ENCODE results near the gene ADSS1. TPM values are rescaled to one million over a fixed set of nuclear protein-coding genes. Genes with fewer than 3 reads are reported as not detected.

The ADSS1 gene
- polyA plus RNA-seq, 4 donors: 14.5 to 18.5 (median 17.3) TPM

- no peak for DNase-seq (ENCODE audit: low read depth in 4 of 4, low spot score in 3 of 4)
Measured at GRCh38 chr14:104712881-104713734, 10.9 kb upstream of the ADSS1 start.

GRCh38 chr14:104714066-104714465, 10.0 kb upstream of the ADSS1 start:
- DNase-seq (ENCODE audit: low read depth in 4 of 4, low spot score in 3 of 4): no peak

GRCh38 chr14:104714681-104715080, 9.3 kb upstream of the ADSS1 start:
- no peak for DNase-seq (ENCODE audit: low read depth in 4 of 4, low spot score in 3 of 4)

GRCh38 chr14:104715416-104715815, 8.6 kb upstream of the ADSS1 start:
- no peak for DNase-seq (ENCODE audit: low read depth in 4 of 4, low spot score in 3 of 4)

GRCh38 chr14:104715871-104716270, 8.2 kb upstream of the ADSS1 start:
- DNase-seq (ENCODE audit: low read depth in 4 of 4, low spot score in 3 of 4): no peak

GRCh38 chr14:104717137-104717536, 6.9 kb upstream of the ADSS1 start:
- DNase-seq (ENCODE audit: low read depth in 4 of 4, low spot score in 3 of 4): no peak

GRCh38 chr14:104717646-104718045, 6.4 kb upstream of the ADSS1 start:
- DNase-seq (ENCODE audit: low read depth in 4 of 4, low spot score in 3 of 4): no peak

- DNase-seq (ENCODE audit: low read depth in 4 of 4, low spot score in 3 of 4): no peak
Measured at GRCh38 chr14:104718147-104718546, 5.9 kb upstream of the ADSS1 start.

GRCh38 chr14:104718871-104719270, 5.2 kb upstream of the ADSS1 start:
- no peak for DNase-seq (ENCODE audit: low read depth in 4 of 4, low spot score in 3 of 4)

GRCh38 chr14:104719343-104719742, 4.7 kb upstream of the ADSS1 start:
- DNase-seq (ENCODE audit: low read depth in 4 of 4, low spot score in 3 of 4): no peak

- no peak for DNase-seq (ENCODE audit: low read depth in 4 of 4, low spot score in 3 of 4)
Measured at GRCh38 chr14:104721505-104722431, 2.3 kb upstream of the ADSS1 start.

GRCh38 chr14:104722938-104723650, 935 bp upstream of the ADSS1 start:
- no peak for DNase-seq (ENCODE audit: low read depth in 4 of 4, low spot score in 3 of 4)

GRCh38 chr14:104724407-104724980, 465 bp downstream of the ADSS1 start:
- DNase-seq (ENCODE audit: low read depth in 4 of 4, low spot score in 3 of 4): no peak

GRCh38 chr14:104724981-104725771, 1.1 kb downstream of the ADSS1 start:
- no peak for DNase-seq (ENCODE audit: low read depth in 4 of 4, low spot score in 3 of 4)

GRCh38 chr14:104725772-104726548, 1.9 kb downstream of the ADSS1 start:
- DNase-seq (ENCODE audit: low read depth in 4 of 4, low spot score in 3 of 4): no peak

- no peak for DNase-seq (ENCODE audit: low read depth in 4 of 4, low spot score in 3 of 4)
Measured at GRCh38 chr14:104726600-104727451, 2.8 kb downstream of the ADSS1 start.

GRCh38 chr14:104728631-104729030, 4.6 kb downstream of the ADSS1 start:
- no peak for DNase-seq (ENCODE audit: low read depth in 4 of 4, low spot score in 3 of 4)
